WTC11 (cell line): ENCODE data around the gene ZNF750.

ENCODE experiments used
- AFF4 ChIP-seq: sonication (generic); formaldehyde crosslinking; IDR thresholded peaks from 2 replicates; pipeline ENCODE4 v1.8.1; 2023; ENCODE audit warnings: mild to moderate bottlenecking, missing genetic modification reagents, borderline replicate concordance
- ESRRA ChIP-seq: sonication (generic); formaldehyde crosslinking; IDR thresholded peaks from 2 replicates; pipeline ENCODE4 v1.8.1; 2022; ENCODE audit warnings: mild to moderate bottlenecking, missing genetic modification reagents, borderline replicate concordance
- IRF1 ChIP-seq: sonication (generic); formaldehyde crosslinking; IDR thresholded peaks from 2 replicates; pipeline ENCODE4 v1.8.0; 2023; ENCODE audit warnings: missing genetic modification reagents
- MAX ChIP-seq: sonication (generic); formaldehyde crosslinking; IDR thresholded peaks from 2 replicates; pipeline ENCODE4 v1.8.0; 2022; ENCODE audit warnings: mild to moderate bottlenecking, missing genetic modification reagents
- NR3C1 ChIP-seq: sonication (generic); formaldehyde crosslinking; conservative IDR thresholded peaks from 2 replicates; pipeline ENCODE4 v1.8.1; 2023; ENCODE audit warnings: low read depth, mild to moderate bottlenecking, missing genetic modification reagents
- TEAD4 ChIP-seq: sonication (generic); formaldehyde crosslinking; IDR thresholded peaks from 2 replicates; pipeline ENCODE4 v1.8.0; 2022; ENCODE audit warnings: mild to moderate bottlenecking, missing genetic modification reagents
- USF2 ChIP-seq: sonication (generic); formaldehyde crosslinking; IDR thresholded peaks from 2 replicates; pipeline ENCODE4 v1.8.1; 2023; ENCODE audit warnings: mild to moderate bottlenecking, missing genetic modification reagents, moderate library complexity
- ZNF263 ChIP-seq: sonication (generic); formaldehyde crosslinking; IDR thresholded peaks from 2 replicates; pipeline ENCODE4 v1.8.1; 2022; ENCODE audit warnings: low read depth, mild to moderate bottlenecking, moderate library complexity, missing genetic modification reagents
- ZNF423 ChIP-seq: fragments of 250-450 bp; sonication (Bioruptor Pico); IDR thresholded peaks from 2 replicates; pipeline ENCODE4 v2.1.2; 2022; ENCODE audit warnings: mild to moderate bottlenecking, moderate library complexity
- TF ChIP-seq, protein P1 (sequence below): fragments of 200-600 bp; IDR thresholded peaks from 2 replicates; pipeline ENCODE4 v1.8.0; 2022; ENCODE audit warnings: antibody characterized with exemption
- TF ChIP-seq, protein P2 (sequence below): fragments of 250-450 bp; sonication (Bioruptor Pico); IDR thresholded peaks from 2 replicates; pipeline ENCODE4 v2.1.2; 2022; ENCODE audit warnings: mild to moderate bottlenecking, moderate library complexity
- TF ChIP-seq, protein P3 (sequence below): sonication (generic); formaldehyde crosslinking; IDR thresholded peaks from 2 replicates; pipeline ENCODE4 v1.8.1; 2023; ENCODE audit warnings: mild to moderate bottlenecking, missing genetic modification reagents

DNA sequence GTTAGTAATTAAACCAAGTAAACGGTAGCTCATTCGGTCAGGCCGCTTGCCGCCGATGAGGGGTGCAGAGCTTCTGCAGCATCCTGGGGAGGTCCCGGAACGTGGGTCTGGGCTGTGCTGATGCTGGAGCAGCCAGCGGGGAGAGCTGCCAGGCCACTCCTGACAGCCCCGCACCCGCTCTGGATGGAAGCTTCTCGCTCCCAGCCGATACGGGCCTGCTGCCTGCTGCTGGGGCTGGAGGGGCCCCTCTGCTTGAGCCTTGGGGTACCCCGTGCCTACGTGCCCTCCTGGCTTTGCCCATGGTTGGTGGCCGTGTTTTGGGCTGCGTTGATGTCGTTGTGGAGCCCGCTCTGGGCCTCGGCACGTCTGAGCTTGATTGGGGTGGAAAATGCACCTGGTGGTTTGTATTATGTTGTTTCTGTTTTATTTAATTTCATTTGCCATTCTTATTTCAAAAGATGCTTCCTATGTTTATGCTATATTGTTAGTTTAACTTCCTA, 41.6 kb upstream of the ZNF750 start:
- no peak for TF ChIP-seq AFF4 (CRISPR knock-in tag)
- no peak for TF ChIP-seq ZNF423
- no peak for TF ChIP-seq USF2 (CRISPR knock-in tag)
- TF ChIP-seq, protein P1, sequence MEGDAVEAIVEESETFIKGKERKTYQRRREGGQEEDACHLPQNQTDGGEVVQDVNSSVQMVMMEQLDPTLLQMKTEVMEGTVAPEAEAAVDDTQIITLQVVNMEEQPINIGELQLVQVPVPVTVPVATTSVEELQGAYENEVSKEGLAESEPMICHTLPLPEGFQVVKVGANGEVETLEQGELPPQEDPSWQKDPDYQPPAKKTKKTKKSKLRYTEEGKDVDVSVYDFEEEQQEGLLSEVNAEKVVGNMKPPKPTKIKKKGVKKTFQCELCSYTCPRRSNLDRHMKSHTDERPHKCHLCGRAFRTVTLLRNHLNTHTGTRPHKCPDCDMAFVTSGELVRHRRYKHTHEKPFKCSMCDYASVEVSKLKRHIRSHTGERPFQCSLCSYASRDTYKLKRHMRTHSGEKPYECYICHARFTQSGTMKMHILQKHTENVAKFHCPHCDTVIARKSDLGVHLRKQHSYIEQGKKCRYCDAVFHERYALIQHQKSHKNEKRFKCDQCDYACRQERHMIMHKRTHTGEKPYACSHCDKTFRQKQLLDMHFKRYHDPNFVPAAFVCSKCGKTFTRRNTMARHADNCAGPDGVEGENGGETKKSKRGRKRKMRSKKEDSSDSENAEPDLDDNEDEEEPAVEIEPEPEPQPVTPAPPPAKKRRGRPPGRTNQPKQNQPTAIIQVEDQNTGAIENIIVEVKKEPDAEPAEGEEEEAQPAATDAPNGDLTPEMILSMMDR: no peak
- TF ChIP-seq TEAD4: no peak
- TF ChIP-seq, protein P2, sequence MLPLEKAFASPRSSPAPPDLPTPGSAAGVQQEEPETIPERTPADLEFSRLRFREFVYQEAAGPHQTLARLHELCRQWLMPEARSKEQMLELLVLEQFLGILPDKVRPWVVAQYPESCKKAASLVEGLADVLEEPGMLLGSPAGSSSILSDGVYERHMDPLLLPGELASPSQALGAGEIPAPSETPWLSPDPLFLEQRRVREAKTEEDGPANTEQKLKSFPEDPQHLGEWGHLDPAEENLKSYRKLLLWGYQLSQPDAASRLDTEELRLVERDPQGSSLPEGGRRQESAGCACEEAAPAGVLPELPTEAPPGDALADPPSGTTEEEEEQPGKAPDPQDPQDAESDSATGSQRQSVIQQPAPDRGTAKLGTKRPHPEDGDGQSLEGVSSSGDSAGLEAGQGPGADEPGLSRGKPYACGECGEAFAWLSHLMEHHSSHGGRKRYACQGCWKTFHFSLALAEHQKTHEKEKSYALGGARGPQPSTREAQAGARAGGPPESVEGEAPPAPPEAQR (CRISPR knock-in tag): no peak
- TF ChIP-seq ZNF263: no peak
- TF ChIP-seq MAX: no peak
- TF ChIP-seq, protein P3, sequence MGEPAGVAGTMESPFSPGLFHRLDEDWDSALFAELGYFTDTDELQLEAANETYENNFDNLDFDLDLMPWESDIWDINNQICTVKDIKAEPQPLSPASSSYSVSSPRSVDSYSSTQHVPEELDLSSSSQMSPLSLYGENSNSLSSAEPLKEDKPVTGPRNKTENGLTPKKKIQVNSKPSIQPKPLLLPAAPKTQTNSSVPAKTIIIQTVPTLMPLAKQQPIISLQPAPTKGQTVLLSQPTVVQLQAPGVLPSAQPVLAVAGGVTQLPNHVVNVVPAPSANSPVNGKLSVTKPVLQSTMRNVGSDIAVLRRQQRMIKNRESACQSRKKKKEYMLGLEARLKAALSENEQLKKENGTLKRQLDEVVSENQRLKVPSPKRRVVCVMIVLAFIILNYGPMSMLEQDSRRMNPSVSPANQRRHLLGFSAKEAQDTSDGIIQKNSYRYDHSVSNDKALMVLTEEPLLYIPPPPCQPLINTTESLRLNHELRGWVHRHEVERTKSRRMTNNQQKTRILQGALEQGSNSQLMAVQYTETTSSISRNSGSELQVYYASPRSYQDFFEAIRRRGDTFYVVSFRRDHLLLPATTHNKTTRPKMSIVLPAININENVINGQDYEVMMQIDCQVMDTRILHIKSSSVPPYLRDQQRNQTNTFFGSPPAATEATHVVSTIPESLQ (CRISPR knock-in tag): no peak
- no peak for TF ChIP-seq ESRRA (CRISPR knock-in tag)
- no peak for TF ChIP-seq IRF1
- TF ChIP-seq NR3C1 (CRISPR knock-in tag): no peak
